Astrocyte (in vitro differentiated cells and primary cell): Measurements from ENCODE around the gene UQCRC2. TPM values are rescaled to one million over a fixed set of nuclear protein-coding genes. Genes with fewer than 3 reads are reported as not detected.

Experiments
- DNase-seq: peaks from one replicate; pipeline ENCODE4 v3.0.0-alpha.2; 2010; ENCODE audit warnings: low read depth
- FAIRE-seq: peaks from 2 replicates; lab custom pipeline; 2011; peaks lifted over from hg19 to GRCh38; lab: Jason Lieb, UNC
- H2AFZ ChIP-seq: 2 replicates; pipeline ENCODE4 v1.6.0; 2012; ENCODE audit warnings: low read depth, low read length, inconsistent platforms
- H3K27ac ChIP-seq: 2 replicates; pipeline ENCODE4 v1.5.1; 2011; ENCODE audit warnings: low read depth, low read length, inconsistent platforms
- H3K27me3 ChIP-seq: 2 replicates; pipeline ENCODE4 v1.6.0; 2011; ENCODE audit warnings: low read length, inconsistent platforms; ENCODE audit not compliant: insufficient read depth
- H3K36me3 ChIP-seq: 2 replicates; pipeline ENCODE4 v1.5.1; 2011; ENCODE audit warnings: low read length, inconsistent platforms; ENCODE audit not compliant: insufficient read depth
- H3K4me1 ChIP-seq: 2 replicates; pipeline ENCODE4 v1.5.1; 2011; ENCODE audit warnings: low read length, inconsistent platforms; ENCODE audit not compliant: insufficient read depth
- H3K4me2 ChIP-seq: 2 replicates; pipeline ENCODE4 v1.6.0; 2012; ENCODE audit warnings: low read length, inconsistent platforms
- H3K4me3 ChIP-seq: 2 replicates; pipeline ENCODE4 v1.5.1; 2011; ENCODE audit warnings: low read depth, mild to moderate bottlenecking, low read length, inconsistent platforms; ENCODE audit not compliant: insufficient read depth
- H3K79me2 ChIP-seq: 2 replicates; pipeline ENCODE4 v1.6.0; 2012; ENCODE audit warnings: mild to moderate bottlenecking, low read length, inconsistent platforms; ENCODE audit not compliant: insufficient read depth
- H3K9ac ChIP-seq: 2 replicates; pipeline ENCODE4 v1.6.0; 2012; ENCODE audit warnings: mild to moderate bottlenecking, low read length, inconsistent platforms
- H3K9me3 ChIP-seq: 2 replicates; pipeline ENCODE4 v1.5.1; 2012; ENCODE audit warnings: low read depth, mild to moderate bottlenecking, low read length, inconsistent platforms; ENCODE audit not compliant: insufficient read depth
- H4K20me1 ChIP-seq: 2 replicates; pipeline ENCODE4 v1.6.0; 2012; ENCODE audit warnings: low read length, inconsistent platforms; ENCODE audit not compliant: insufficient read depth
- H3K27ac Mint-ChIP-seq: one replicate; pipeline ENCODE4 v1.8.0; 2021; ENCODE audit warnings: mild to moderate bottlenecking, mixed read lengths; ENCODE audit not compliant: unreplicated experiment
- H3K27me3 Mint-ChIP-seq: one replicate; pipeline ENCODE4 v1.8.0; 2021; ENCODE audit warnings: low read depth, mixed read lengths; ENCODE audit not compliant: unreplicated experiment
- H3K36me3 Mint-ChIP-seq: one replicate; pipeline ENCODE4 v1.8.0; 2021; ENCODE audit warnings: low read depth, mixed read lengths; ENCODE audit not compliant: unreplicated experiment
- H3K4me1 Mint-ChIP-seq: one replicate; pipeline ENCODE4 v1.8.0; 2021; ENCODE audit warnings: low read depth, mixed read lengths; ENCODE audit not compliant: unreplicated experiment
- H3K4me3 Mint-ChIP-seq: one replicate; pipeline ENCODE4 v1.8.0; 2021; ENCODE audit warnings: mild to moderate bottlenecking, moderate library complexity, mixed read lengths; ENCODE audit not compliant: unreplicated experiment
- H3K9me3 Mint-ChIP-seq: one replicate; pipeline ENCODE4 v1.8.0; 2021; ENCODE audit warnings: mild to moderate bottlenecking, mixed read lengths; ENCODE audit not compliant: unreplicated experiment
- EZH2 ChIP-seq: IDR thresholded peaks from 2 replicates; pipeline ENCODE4 v1.6.1; 2012; ENCODE audit warnings: mild to moderate bottlenecking, low read length, inconsistent platforms; ENCODE audit not compliant: insufficient read depth
- total RNA-seq: library from RNA; stranded (reverse); gene quantifications from 2 replicates; pipeline ENCODE4 v1.2.1, GENCODE V29; 2021
- TF ChIP-seq, protein P1 (sequence below): IDR thresholded peaks from 2 replicates; pipeline ENCODE4 v1.5.1; 2011; ENCODE audit warnings: low read depth, mild to moderate bottlenecking, inconsistent platforms, low read length, moderate library complexity; ENCODE audit not compliant: insufficient read depth

The UQCRC2 gene
- total RNA-seq, 1 donor from 2014 or later, result 169 TPM

DNA sequence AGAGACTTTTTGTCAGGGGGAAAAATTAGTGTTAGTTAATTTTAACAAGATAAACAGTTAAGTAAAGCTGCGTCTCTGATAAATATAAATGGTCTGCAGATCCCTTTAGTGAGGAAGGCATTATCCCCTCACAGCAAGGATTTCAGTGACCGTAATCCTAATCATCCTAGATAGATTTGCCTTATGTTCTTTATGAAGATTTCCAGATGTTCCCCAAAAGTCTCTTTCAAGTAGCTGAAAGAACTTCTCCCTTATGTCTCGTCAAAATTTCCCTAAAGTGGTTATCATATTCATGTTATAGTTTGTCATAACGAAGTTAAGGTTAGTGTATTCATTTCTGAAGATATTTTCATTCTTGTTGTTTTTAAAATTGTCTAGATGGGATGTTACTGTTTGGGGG lies 60.3 kb downstream of the UQCRC2 start:
- peaks cover 85% of the 10 kb centered on the region for H4K20me1 ChIP-seq
- Mint-ChIP-seq H3K9me3 (no peaks in the 10 kb centered on the region), H3K27ac (no peak overlapping the region), H3K27me3 (no peaks in the 10 kb centered on the region), H3K36me3 (no peaks in the 10 kb centered on the region), H3K4me1 (no peaks in the 10 kb centered on the region), H3K4me3 (no peak overlapping the region)
- no peak overlapping the region for H3K4me2 ChIP-seq
- no peaks in the 10 kb centered on the region for H3K27me3 ChIP-seq
- no peaks in the 10 kb centered on the region for H3K9me3 ChIP-seq
- no peak for FAIRE-seq
- H3K4me1 ChIP-seq, result peaks cover 8% of the 10 kb centered on the region
- no peak overlapping the region for H3K4me3 ChIP-seq
- H2AFZ ChIP-seq, result no peak overlapping the region
- TF ChIP-seq EZH2, result no peak
- TF ChIP-seq, protein P1, sequence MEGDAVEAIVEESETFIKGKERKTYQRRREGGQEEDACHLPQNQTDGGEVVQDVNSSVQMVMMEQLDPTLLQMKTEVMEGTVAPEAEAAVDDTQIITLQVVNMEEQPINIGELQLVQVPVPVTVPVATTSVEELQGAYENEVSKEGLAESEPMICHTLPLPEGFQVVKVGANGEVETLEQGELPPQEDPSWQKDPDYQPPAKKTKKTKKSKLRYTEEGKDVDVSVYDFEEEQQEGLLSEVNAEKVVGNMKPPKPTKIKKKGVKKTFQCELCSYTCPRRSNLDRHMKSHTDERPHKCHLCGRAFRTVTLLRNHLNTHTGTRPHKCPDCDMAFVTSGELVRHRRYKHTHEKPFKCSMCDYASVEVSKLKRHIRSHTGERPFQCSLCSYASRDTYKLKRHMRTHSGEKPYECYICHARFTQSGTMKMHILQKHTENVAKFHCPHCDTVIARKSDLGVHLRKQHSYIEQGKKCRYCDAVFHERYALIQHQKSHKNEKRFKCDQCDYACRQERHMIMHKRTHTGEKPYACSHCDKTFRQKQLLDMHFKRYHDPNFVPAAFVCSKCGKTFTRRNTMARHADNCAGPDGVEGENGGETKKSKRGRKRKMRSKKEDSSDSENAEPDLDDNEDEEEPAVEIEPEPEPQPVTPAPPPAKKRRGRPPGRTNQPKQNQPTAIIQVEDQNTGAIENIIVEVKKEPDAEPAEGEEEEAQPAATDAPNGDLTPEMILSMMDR, result no peak
- no peak overlapping the region for H3K9ac ChIP-seq
- no peak for DNase-seq
- H3K79me2 ChIP-seq, result peaks cover 96% of the 10 kb centered on the region
- H3K27ac ChIP-seq, result no peak overlapping the region
- no peaks in the 10 kb centered on the region for H3K36me3 ChIP-seq

DNA sequence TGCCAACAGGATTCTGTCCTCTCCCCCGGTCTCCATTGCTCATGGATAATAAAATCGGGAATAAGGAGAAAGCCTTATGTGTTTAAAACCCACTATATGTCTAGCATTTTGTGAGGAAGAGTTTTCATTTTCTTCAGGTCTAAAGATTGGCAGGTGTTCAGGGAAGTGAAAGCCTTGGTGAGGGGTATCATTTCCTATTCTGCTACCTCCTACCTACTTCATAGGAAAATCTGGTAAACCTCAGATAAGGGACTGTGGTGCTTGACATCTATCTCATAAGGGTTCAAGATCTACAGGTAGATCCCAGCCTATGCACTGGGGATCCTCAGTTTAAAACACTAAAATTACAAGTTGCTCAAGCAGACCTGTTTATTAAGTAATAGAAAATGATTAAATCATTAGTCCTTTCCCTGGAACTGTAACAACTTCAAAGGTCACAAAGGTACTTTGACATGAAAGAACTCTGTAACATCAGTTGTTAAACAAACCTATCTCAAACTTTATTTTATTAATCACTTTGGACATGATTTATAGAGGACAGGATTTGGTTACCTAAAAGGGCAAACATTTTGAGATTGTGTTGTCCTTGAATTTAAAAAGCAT lies 61.2 kb downstream of the UQCRC2 start:
- TF ChIP-seq EZH2, result no peak
- TF ChIP-seq, protein P1, result no peak
- no peak overlapping the region for H3K27ac Mint-ChIP-seq
- H3K9me3 ChIP-seq, result no peaks in the 10 kb centered on the region
- peaks cover 96% of the 10 kb centered on the region for H3K79me2 ChIP-seq
- no peak overlapping the region for H2AFZ ChIP-seq
- H3K4me3 ChIP-seq, result no peak overlapping the region
- no peak overlapping the region for H3K27ac ChIP-seq
- DNase-seq, result no peak
- H4K20me1 ChIP-seq, result peaks cover 86% of the 10 kb centered on the region
- no peaks in the 10 kb centered on the region for H3K36me3 ChIP-seq
- H3K4me1 Mint-ChIP-seq, result no peaks in the 10 kb centered on the region
- no peak overlapping the region for H3K9ac ChIP-seq
- no peak for FAIRE-seq
- no peak overlapping the region for H3K4me3 Mint-ChIP-seq
- H3K27me3 ChIP-seq, result no peaks in the 10 kb centered on the region
- H3K36me3 Mint-ChIP-seq, result no peaks in the 10 kb centered on the region
- H3K9me3 Mint-ChIP-seq, result no peaks in the 10 kb centered on the region
- H3K4me1 ChIP-seq, result peaks cover under 1% of the 10 kb centered on the region
- H3K27me3 Mint-ChIP-seq, result no peaks in the 10 kb centered on the region
- H3K4me2 ChIP-seq, result no peak overlapping the region

DNA sequence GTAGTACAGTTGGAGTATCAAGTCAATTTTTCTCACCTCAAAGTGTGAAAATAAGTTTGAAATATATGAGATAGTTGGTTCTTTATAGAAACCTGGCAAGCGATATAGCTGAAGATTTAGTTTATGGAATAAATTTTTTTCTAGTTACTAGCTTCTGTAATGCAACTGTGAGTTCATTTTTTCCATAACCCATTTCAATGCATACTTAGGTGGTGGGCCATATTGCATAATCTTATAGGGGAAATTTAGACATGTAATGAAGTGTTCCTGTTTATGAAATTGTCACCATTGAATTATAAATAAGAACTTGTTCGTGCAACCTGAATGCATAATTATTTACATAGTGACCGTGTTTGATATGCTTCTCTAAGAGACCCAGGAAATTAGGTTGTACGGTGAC lies 63.8 kb downstream of the UQCRC2 start:
- no peaks in the 10 kb centered on the region for H3K27me3 ChIP-seq
- H3K36me3 ChIP-seq, result no peaks in the 10 kb centered on the region
- H2AFZ ChIP-seq, result no peak overlapping the region
- Mint-ChIP-seq H3K4me3 (no peak overlapping the region), H3K36me3 (peaks cover 2% of the 10 kb centered on the region), H3K9me3 (no peaks in the 10 kb centered on the region), H3K4me1 (peaks cover 2% of the 10 kb centered on the region), H3K27me3 (no peaks in the 10 kb centered on the region), H3K27ac (no peak overlapping the region)
- H3K79me2 ChIP-seq, result peaks cover 93% of the 10 kb centered on the region
- H3K9ac ChIP-seq, result no peak overlapping the region
- TF ChIP-seq, protein P1, result no peak
- TF ChIP-seq EZH2, result no peak
- H3K27ac ChIP-seq, result no peak overlapping the region
- no peak overlapping the region for H3K4me3 ChIP-seq
- H3K4me2 ChIP-seq, result no peak overlapping the region
- DNase-seq (no peak), FAIRE-seq (no peak)
- no peaks in the 10 kb centered on the region for H3K4me1 ChIP-seq
- H3K9me3 ChIP-seq, result no peaks in the 10 kb centered on the region
- H4K20me1 ChIP-seq, result peaks cover 73% of the 10 kb centered on the region
